ENCODE measurements around the gene ZNF346. TPM values are rescaled to one million over a fixed set of nuclear protein-coding genes. Genes with fewer than 3 reads are reported as not detected.

The ZNF346 gene
- total RNA-seq, 2 experiments from 2014 or later: 36.6 to 42.4 TPM

GRCh38 chr5:177116631-177117373, 94.3 kb downstream of the ZNF346 start:
- no TSS peak for BruUV-seq (replicated peaks)
- peaks cover 50% of the 10 kb centered on the region for H3K4me1 ChIP-seq (ENCODE audit: insufficient read depth, low read length, poor library complexity, severe bottlenecking)
- CTCF ChIA-PET (ENCODE audit: unreplicated experiment): no interaction called here
- POLR2A ChIA-PET: interaction anchor here (0.7 kb wide), 1 partner anchor 61 kb away, joined by 3 read pairs; no protein-coding TSS in a partner anchor
- no peaks in the 10 kb centered on the region for H3K36me3 ChIP-seq (ENCODE audit: insufficient read depth, low read length)
- intact Hi-C loops (cut with micrococcal nuclease; ENCODE audit: unreplicated experiment): no loop called here
- TF ChIP-seq CTCF (conservative IDR thresholded peaks at IDR 0.05; ENCODE audit: low read length) (no peak), EZH2phosphoT487 (IDR thresholded peaks at IDR 0.05; ENCODE audit: borderline replicate concordance, low read depth, low read length) (no peak)
- DNase-seq (ENCODE audit: low spot score): peak; percentile 93
- H3K79me2 ChIP-seq (ENCODE audit: insufficient read depth, low read depth, low read length): no peaks in the 10 kb centered on the region
- no peaks in the 10 kb centered on the region for H3K9me3 ChIP-seq (ENCODE audit: low read length)
- H4K20me1 ChIP-seq (ENCODE audit: insufficient read depth, low read length): no peaks in the 10 kb centered on the region
- peak overlapping the region; percentile 41 for H3K4me3 ChIP-seq (ENCODE audit: low read depth, low read length, poor library complexity, severe bottlenecking)
- H3K27ac ChIP-seq (ENCODE audit: low read depth, low read length, poor library complexity, severe bottlenecking): peak overlapping the region; percentile 47
- peak overlapping the region; percentile 89 for H2AFZ ChIP-seq (ENCODE audit: low read length)
- H3K4me2 ChIP-seq (ENCODE audit: low read length): peak overlapping the region; percentile 65
- no peaks in the 10 kb centered on the region for H3K9me2 ChIP-seq (ENCODE audit: insufficient read depth, low read length)

GRCh38 chr5:177117441-177118045, 95.0 kb downstream of the ZNF346 start:
- no peak for DNase-seq (ENCODE audit: low spot score)
- CTCF ChIA-PET (ENCODE audit: unreplicated experiment): no interaction called here
- Histone ChIP-seq H3K79me2 (ENCODE audit: insufficient read depth, low read depth, low read length) (no peaks in the 10 kb centered on the region), H3K4me2 (ENCODE audit: low read length) (no peak overlapping the region), H3K4me1 (ENCODE audit: insufficient read depth, low read length, poor library complexity, severe bottlenecking) (peaks cover 48% of the 10 kb centered on the region), H3K9me2 (ENCODE audit: insufficient read depth, low read length) (no peaks in the 10 kb centered on the region), H3K4me3 (ENCODE audit: low read depth, low read length, poor library complexity, severe bottlenecking) (no peak overlapping the region), H2AFZ (ENCODE audit: low read length) (peak overlapping the region; percentile 89; the same call in 1 of the 2 replicates), H4K20me1 (ENCODE audit: insufficient read depth, low read length) (no peaks in the 10 kb centered on the region), H3K9me3 (ENCODE audit: low read length) (no peaks in the 10 kb centered on the region), H3K36me3 (ENCODE audit: insufficient read depth, low read length) (no peaks in the 10 kb centered on the region; the same call in 1 of the 2 replicates), H3K27ac (ENCODE audit: low read depth, low read length, poor library complexity, severe bottlenecking) (no peak overlapping the region)
- no TSS peak for BruUV-seq (replicated peaks)
- TF ChIP-seq CTCF (conservative IDR thresholded peaks at IDR 0.05; ENCODE audit: low read length) (no peak), EZH2phosphoT487 (IDR thresholded peaks at IDR 0.05; ENCODE audit: borderline replicate concordance, low read depth, low read length) (no peak)
- POLR2A ChIA-PET: interaction anchor here (0.7 kb wide), 1 partner anchor 60 kb away, joined by 3 read pairs; no protein-coding TSS in a partner anchor
- intact Hi-C loops (cut with micrococcal nuclease; ENCODE audit: unreplicated experiment): no loop called here

GRCh38 chr5:177122566-177122965, 100.1 kb downstream of the ZNF346 start:
- intact Hi-C loops (cut with micrococcal nuclease; ENCODE audit: unreplicated experiment): loop anchor here (5.0 kb wide), 1 partner anchor 55 kb away; no protein-coding TSS in a partner anchor
- POLR2A ChIA-PET: no interaction called here

More at GRCh38 chr5:177122566-177122965, 100.1 kb downstream of the ZNF346 start:
- Histone ChIP-seq H3K4me3 (ENCODE audit: low read depth, low read length, poor library complexity, severe bottlenecking) (no peak overlapping the region), H3K4me2 (ENCODE audit: low read length) (no peak overlapping the region), H3K36me3 (ENCODE audit: insufficient read depth, low read length) (no peaks in the 10 kb centered on the region; the same call in 1 of the 2 replicates), H4K20me1 (ENCODE audit: insufficient read depth, low read length) (no peaks in the 10 kb centered on the region), H3K27ac (ENCODE audit: low read depth, low read length, poor library complexity, severe bottlenecking) (peak overlapping the region; percentile 90), H3K9me2 (ENCODE audit: insufficient read depth, low read length) (no peaks in the 10 kb centered on the region), H3K79me2 (ENCODE audit: insufficient read depth, low read depth, low read length) (no peaks in the 10 kb centered on the region), H2AFZ (ENCODE audit: low read length) (no peak overlapping the region), H3K4me1 (ENCODE audit: insufficient read depth, low read length, poor library complexity, severe bottlenecking) (peaks cover 47% of the 10 kb centered on the region), H3K9me3 (ENCODE audit: low read length) (no peaks in the 10 kb centered on the region)
- no TSS peak for BruUV-seq (replicated peaks)
- no peak for DNase-seq (ENCODE audit: low spot score)
- CTCF ChIA-PET (ENCODE audit: unreplicated experiment): no interaction called here
- TF ChIP-seq EZH2phosphoT487 (IDR thresholded peaks at IDR 0.05; ENCODE audit: borderline replicate concordance, low read depth, low read length) (no peak), CTCF (conservative IDR thresholded peaks at IDR 0.05; ENCODE audit: low read length) (no peak)
